ENCODE data around the gene NLRP12. TPM values are rescaled to one million over a fixed set of nuclear protein-coding genes. Genes with fewer than 3 reads are reported as not detected.
"Not testable (repeated sequence)": the region's sequence is repeated elsewhere in the genome, so short reads cannot be mapped to it uniquely, and the experiment has no call there.

Gene NLRP12
- polyA plus RNA-seq, 2 donors: 0.01 to 0.04 TPM

DNA sequence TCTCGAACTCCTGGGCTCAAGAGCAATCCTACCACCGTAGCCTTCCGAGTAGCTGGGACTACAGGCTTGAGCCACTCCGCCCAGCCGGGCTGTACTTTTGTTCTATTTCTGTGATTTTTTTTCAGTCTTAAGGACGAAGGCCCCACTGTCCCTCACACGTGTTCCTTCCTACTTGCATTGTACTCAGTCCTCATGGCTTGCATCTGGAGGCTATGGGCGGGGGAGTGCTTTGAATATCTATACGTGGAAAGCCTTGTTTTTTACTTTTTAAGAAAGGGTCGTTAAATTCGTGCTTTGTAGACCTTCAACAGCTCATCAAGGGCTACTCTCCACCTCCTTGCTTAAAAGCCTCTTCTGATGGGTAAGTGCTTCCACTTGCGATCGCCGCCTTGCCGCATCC, 36.8 kb downstream of the NLRP12 start:
- Histone ChIP-seq H3K27me3 (ENCODE audit: control insufficient read depth in 1 of 2, insufficient read depth in 2 of 2, low read length in 2 of 2) (no peaks in the 10 kb centered on the region), H3K4me1 (ENCODE audit: control insufficient read depth in 2 of 2, insufficient read depth in 2 of 2, low read length in 1 of 2) (no peaks in the 10 kb centered on the region), H3K36me3 (ENCODE audit: control insufficient read depth in 2 of 2, insufficient read depth in 2 of 2, low read length in 1 of 2) (no peaks in the 10 kb centered on the region), H3K4me3 (ENCODE audit: low read depth in 1 of 2, low read length in 2 of 2) (no peak overlapping the region), H3K9me3 (ENCODE audit: control insufficient read depth in 2 of 2, insufficient read depth in 1 of 2, low read depth in 1 of 2, low read length in 1 of 2) (no peaks in the 10 kb centered on the region), H3K27ac (ENCODE audit: low read depth in 2 of 2, low read length in 1 of 2) (no peak overlapping the region)
- WGBS, 2 donors: 83 to 86% methylated on average over 15 of the region's 15 CpGs

DNA sequence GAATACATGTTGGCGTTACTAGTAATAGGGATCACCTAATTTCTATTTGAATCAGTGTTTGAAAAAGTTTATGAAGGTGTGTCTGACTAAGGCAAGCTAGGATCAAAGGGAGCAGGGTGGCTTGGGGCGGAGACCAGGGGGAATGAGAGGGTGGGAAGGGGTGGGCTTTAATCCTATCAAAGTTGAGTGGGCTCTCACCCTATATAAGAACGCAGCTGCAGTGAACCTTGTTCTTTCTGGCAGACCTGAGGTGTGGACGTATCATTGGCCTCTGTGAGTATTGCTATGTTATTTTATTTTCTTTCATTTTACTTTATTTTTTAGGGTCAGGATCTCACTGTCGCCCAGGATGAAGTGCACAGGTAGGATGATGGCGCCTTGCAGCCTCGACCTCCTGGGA, 37.4 kb downstream of the NLRP12 start:
- 87 to 89% methylated on average over 7 of the region's 7 CpGs for WGBS, 2 donors
- H3K4me1 ChIP-seq (ENCODE audit: control insufficient read depth in 2 of 2, insufficient read depth in 2 of 2, low read length in 1 of 2): no peaks in the 10 kb centered on the region

DNA sequence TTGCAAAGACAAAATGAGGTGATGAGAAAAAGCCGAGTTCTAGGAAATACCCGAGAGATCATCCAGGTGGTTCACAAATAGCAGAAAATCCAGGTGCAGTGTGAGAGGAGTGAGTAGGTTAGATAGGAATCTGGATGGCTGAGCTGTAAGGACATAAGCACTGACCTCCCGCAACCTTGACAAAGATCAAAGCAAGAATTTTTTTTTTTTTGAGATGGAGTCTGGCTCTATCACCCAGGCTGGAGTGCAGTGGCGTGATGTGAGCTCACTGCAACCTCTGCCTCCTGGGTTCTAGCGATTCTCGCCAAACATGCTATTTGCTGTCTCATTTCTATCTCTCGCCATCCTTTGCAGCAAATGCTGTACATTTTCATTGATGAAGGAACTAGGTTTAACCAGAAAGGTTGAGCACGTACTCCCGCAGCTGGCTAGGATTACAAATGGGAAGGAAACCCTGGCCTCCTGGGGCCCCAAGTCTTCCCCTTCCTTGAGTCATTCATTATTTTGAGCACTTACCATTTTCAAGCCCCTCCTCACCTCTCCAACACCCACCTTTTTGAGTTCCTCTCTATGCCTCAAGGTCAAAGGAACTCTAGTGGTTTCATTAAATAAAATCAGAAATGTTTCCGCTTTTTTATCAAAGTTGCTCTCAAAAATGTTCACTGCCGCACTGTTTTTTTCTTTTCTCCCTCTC, 38.8 kb downstream of the NLRP12 start:
- Histone ChIP-seq H3K9me3 (ENCODE audit: control insufficient read depth in 2 of 2, insufficient read depth in 1 of 2, low read depth in 1 of 2, low read length in 1 of 2) (no peaks in the 10 kb centered on the region), H3K4me1 (ENCODE audit: control insufficient read depth in 2 of 2, insufficient read depth in 2 of 2, low read length in 1 of 2) (no peaks in the 10 kb centered on the region), H3K4me3 (ENCODE audit: low read depth in 1 of 2, low read length in 2 of 2) (no peak overlapping the region), H3K27me3 (ENCODE audit: control insufficient read depth in 1 of 2, insufficient read depth in 2 of 2, low read length in 2 of 2) (no peaks in the 10 kb centered on the region), H3K36me3 (ENCODE audit: control insufficient read depth in 2 of 2, insufficient read depth in 2 of 2, low read length in 1 of 2) (no peaks in the 10 kb centered on the region), H3K27ac (ENCODE audit: low read depth in 2 of 2, low read length in 1 of 2) (no peak overlapping the region)
- 51 to 58% methylated on average over 11 of the region's 11 CpGs for WGBS, 2 donors

More for the DNA sequence above, 37.4 kb downstream of the NLRP12 start:
- Histone ChIP-seq H3K27ac (ENCODE audit: low read depth in 2 of 2, low read length in 1 of 2) (no peak overlapping the region), H3K36me3 (ENCODE audit: control insufficient read depth in 2 of 2, insufficient read depth in 2 of 2, low read length in 1 of 2) (no peaks in the 10 kb centered on the region), H3K27me3 (ENCODE audit: control insufficient read depth in 1 of 2, insufficient read depth in 2 of 2, low read length in 2 of 2) (no peaks in the 10 kb centered on the region), H3K4me3 (ENCODE audit: low read depth in 1 of 2, low read length in 2 of 2) (no peak overlapping the region), H3K9me3 (ENCODE audit: control insufficient read depth in 2 of 2, insufficient read depth in 1 of 2, low read depth in 1 of 2, low read length in 1 of 2) (no peaks in the 10 kb centered on the region)

DNA sequence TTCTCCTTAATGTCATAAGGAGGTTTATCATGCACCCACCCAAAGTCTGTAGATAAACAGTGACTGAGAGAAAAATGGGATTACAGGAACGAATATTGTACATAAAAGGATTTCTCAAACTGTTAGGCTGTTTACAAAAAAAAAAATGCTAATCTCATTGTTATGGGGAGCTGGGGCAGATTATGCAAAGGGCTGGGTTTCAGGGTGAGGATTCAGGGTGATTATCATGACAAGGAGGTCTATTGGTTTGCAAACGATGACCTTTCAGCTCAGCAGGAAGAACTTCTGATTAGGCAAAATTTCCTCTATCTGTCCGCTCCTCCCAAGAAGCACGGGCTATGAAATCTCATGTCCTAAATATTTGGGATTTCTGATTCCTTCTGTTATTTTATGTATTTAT, 41.4 kb downstream of the NLRP12 start:
- Histone ChIP-seq H3K4me3 (ENCODE audit: low read depth in 1 of 2, low read length in 2 of 2) (no peak overlapping the region), H3K36me3 (ENCODE audit: control insufficient read depth in 2 of 2, insufficient read depth in 2 of 2, low read length in 1 of 2) (no peaks in the 10 kb centered on the region), H3K27me3 (ENCODE audit: control insufficient read depth in 1 of 2, insufficient read depth in 2 of 2, low read length in 2 of 2) (no peaks in the 10 kb centered on the region), H3K4me1 (ENCODE audit: control insufficient read depth in 2 of 2, insufficient read depth in 2 of 2, low read length in 1 of 2) (no peaks in the 10 kb centered on the region), H3K27ac (ENCODE audit: low read depth in 2 of 2, low read length in 1 of 2) (no peak overlapping the region), H3K9me3 (ENCODE audit: control insufficient read depth in 2 of 2, insufficient read depth in 1 of 2, low read depth in 1 of 2, low read length in 1 of 2) (no peaks in the 10 kb centered on the region)
- WGBS, 2 donors: 59 to 67% methylated on average over 4 of the region's 4 CpGs

- H3K4me1 ChIP-seq (ENCODE audit: control insufficient read depth in 2 of 2, insufficient read depth in 2 of 2, low read length in 1 of 2); H3K36me3 ChIP-seq (ENCODE audit: control insufficient read depth in 2 of 2, insufficient read depth in 2 of 2, low read length in 1 of 2); H3K27ac ChIP-seq (ENCODE audit: low read depth in 2 of 2, low read length in 1 of 2); H3K4me3 ChIP-seq (ENCODE audit: low read depth in 1 of 2, low read length in 2 of 2); H3K27me3 ChIP-seq (ENCODE audit: control insufficient read depth in 1 of 2, insufficient read depth in 2 of 2, low read length in 2 of 2); H3K9me3 ChIP-seq (ENCODE audit: control insufficient read depth in 2 of 2, insufficient read depth in 1 of 2, low read depth in 1 of 2, low read length in 1 of 2): not testable (repeated sequence)
- WGBS, 2 donors: 72 to 85% methylated on average over 8 of the region's 8 CpGs
These were observed 42.8 kb downstream of the NLRP12 start for GRCh38 chr19:53781332-53781731.

- Histone ChIP-seq H3K9me3 (ENCODE audit: control insufficient read depth in 2 of 2, insufficient read depth in 1 of 2, low read depth in 1 of 2, low read length in 1 of 2) (no peaks in the 10 kb centered on the region), H3K27ac (ENCODE audit: low read depth in 2 of 2, low read length in 1 of 2) (no peak overlapping the region), H3K36me3 (ENCODE audit: control insufficient read depth in 2 of 2, insufficient read depth in 2 of 2, low read length in 1 of 2) (no peaks in the 10 kb centered on the region), H3K4me3 (ENCODE audit: low read depth in 1 of 2, low read length in 2 of 2) (no peak overlapping the region), H3K27me3 (ENCODE audit: control insufficient read depth in 1 of 2, insufficient read depth in 2 of 2, low read length in 2 of 2) (no peaks in the 10 kb centered on the region), H3K4me1 (ENCODE audit: control insufficient read depth in 2 of 2, insufficient read depth in 2 of 2, low read length in 1 of 2) (no peaks in the 10 kb centered on the region)
- WGBS, 2 donors: 43 to 48% methylated on average over 1 of the region's 1 CpG
These were observed 43.6 kb downstream of the NLRP12 start for GRCh38 chr19:53780506-53780905.

DNA sequence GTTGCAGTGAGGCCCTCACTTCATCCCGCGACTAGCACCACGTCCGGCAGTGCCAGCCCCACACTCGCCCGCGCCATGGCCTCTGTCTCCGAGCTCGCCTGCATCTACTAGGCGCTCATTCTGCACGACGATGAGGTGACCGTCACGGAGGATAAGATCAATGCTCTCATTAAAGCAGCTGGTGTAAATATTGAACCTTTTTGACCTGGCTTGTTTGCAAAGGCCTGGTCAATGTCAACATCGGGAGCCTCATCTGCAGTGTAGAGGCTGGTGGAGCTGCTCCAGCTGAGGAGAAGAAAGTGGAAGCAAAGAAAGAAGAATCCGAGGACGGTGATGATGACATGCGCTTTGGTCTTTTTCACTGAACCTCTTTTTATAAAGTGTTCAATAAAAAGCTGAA, 48.6 kb downstream of the NLRP12 start:
- Histone ChIP-seq H3K4me1 (ENCODE audit: control insufficient read depth in 2 of 2, insufficient read depth in 2 of 2, low read length in 1 of 2) (no peaks in the 10 kb centered on the region), H3K27ac (ENCODE audit: low read depth in 2 of 2, low read length in 1 of 2) (no peak overlapping the region), H3K4me3 (ENCODE audit: low read depth in 1 of 2, low read length in 2 of 2) (no peak overlapping the region), H3K27me3 (ENCODE audit: control insufficient read depth in 1 of 2, insufficient read depth in 2 of 2, low read length in 2 of 2) (no peaks in the 10 kb centered on the region), H3K36me3 (ENCODE audit: control insufficient read depth in 2 of 2, insufficient read depth in 2 of 2, low read length in 1 of 2) (no peaks in the 10 kb centered on the region), H3K9me3 (ENCODE audit: control insufficient read depth in 2 of 2, insufficient read depth in 1 of 2, low read depth in 1 of 2, low read length in 1 of 2) (no peaks in the 10 kb centered on the region)
- 64 to 76% methylated on average over 18 of the region's 18 CpGs for whole genome bisulfite sequencing, 2 donors

DNA sequence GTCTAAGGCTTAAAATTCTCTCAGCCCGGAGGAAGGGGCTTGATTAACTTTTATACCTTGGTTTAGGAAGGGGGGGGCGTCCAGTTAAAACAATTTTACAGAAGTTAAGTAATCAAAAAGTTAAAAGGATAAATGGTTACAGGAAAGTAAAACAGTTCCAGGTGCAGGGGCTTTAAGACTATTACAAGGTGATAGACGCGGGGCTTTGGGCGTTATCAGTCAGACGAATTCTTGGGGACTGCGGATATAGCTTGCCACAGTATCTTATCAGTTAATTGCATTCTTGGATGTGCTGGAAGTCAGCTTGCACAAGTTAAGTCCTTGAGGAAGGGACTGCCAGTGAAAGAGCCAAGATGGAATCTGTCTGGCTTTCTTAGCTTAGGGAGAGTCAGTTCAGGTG, 49.6 kb downstream of the NLRP12 start:
- H3K4me1 ChIP-seq (ENCODE audit: control insufficient read depth in 2 of 2, insufficient read depth in 2 of 2, low read length in 1 of 2); H3K9me3 ChIP-seq (ENCODE audit: control insufficient read depth in 2 of 2, insufficient read depth in 1 of 2, low read depth in 1 of 2, low read length in 1 of 2); H3K4me3 ChIP-seq (ENCODE audit: low read depth in 1 of 2, low read length in 2 of 2); H3K36me3 ChIP-seq (ENCODE audit: control insufficient read depth in 2 of 2, insufficient read depth in 2 of 2, low read length in 1 of 2); H3K27ac ChIP-seq (ENCODE audit: low read depth in 2 of 2, low read length in 1 of 2); H3K27me3 ChIP-seq (ENCODE audit: control insufficient read depth in 1 of 2, insufficient read depth in 2 of 2, low read length in 2 of 2): not testable (repeated sequence)
- WGBS, 2 donors: 44 to 49% methylated on average over 6 to 7 of the region's 7 CpGs

DNA sequence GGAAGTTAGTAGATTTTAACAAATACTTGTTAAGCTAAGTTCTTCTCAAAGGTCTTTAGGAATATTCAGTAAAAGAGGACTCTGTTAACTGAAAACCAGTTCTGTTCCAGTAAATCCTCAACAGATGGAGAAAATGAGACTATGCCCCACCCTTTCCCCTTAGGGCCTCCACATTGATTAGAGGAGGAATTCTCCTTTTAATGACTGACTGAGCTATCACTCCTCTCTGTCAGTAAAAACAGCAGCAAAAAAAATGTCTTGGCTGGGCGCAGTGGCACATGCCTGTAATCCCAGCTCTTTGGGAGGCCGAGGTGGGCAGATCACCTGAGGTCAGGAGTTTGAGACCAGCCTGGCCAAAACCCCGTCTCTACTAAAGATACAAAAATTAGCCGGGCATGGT, 50.1 kb downstream of the NLRP12 start:
- Histone ChIP-seq H3K36me3 (ENCODE audit: control insufficient read depth in 2 of 2, insufficient read depth in 2 of 2, low read length in 1 of 2) (no peaks in the 10 kb centered on the region), H3K27ac (ENCODE audit: low read depth in 2 of 2, low read length in 1 of 2) (no peak overlapping the region), H3K27me3 (ENCODE audit: control insufficient read depth in 1 of 2, insufficient read depth in 2 of 2, low read length in 2 of 2) (no peaks in the 10 kb centered on the region), H3K4me1 (ENCODE audit: control insufficient read depth in 2 of 2, insufficient read depth in 2 of 2, low read length in 1 of 2) (no peaks in the 10 kb centered on the region), H3K9me3 (ENCODE audit: control insufficient read depth in 2 of 2, insufficient read depth in 1 of 2, low read depth in 1 of 2, low read length in 1 of 2) (no peaks in the 10 kb centered on the region), H3K4me3 (ENCODE audit: low read depth in 1 of 2, low read length in 2 of 2) (no peak overlapping the region)
- WGBS, 2 donors: 39 to 50% methylated on average over 4 of the region's 4 CpGs

DNA sequence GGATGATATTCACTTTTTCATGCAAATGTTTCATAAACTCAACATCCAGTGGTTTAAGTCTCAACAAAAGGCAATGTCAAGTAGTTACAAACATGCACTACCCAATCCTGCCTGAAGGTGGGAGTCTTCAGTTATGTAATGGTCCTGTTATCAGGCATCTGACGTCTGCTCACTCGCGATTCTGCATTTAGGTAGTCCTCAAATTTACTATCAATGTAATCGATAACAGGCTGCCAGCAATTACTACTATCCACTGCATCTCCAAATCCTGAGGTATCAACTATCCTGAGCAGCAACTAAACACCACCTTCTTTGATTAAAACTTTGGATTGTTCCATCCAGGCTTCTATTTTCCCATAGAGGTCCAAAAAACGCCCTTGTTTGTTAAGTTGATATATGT, 51.2 kb downstream of the NLRP12 start:
- H3K4me3 ChIP-seq (ENCODE audit: low read depth in 1 of 2, low read length in 2 of 2): no peak overlapping the region
- 8 to 12% methylated on average over 5 of the region's 5 CpGs for WGBS, 2 donors

More for the DNA sequence above, 51.2 kb downstream of the NLRP12 start:
- H3K36me3 ChIP-seq (ENCODE audit: control insufficient read depth in 2 of 2, insufficient read depth in 2 of 2, low read length in 1 of 2): no peaks in the 10 kb centered on the region
- no peak overlapping the region for H3K27ac ChIP-seq (ENCODE audit: low read depth in 2 of 2, low read length in 1 of 2)
- no peaks in the 10 kb centered on the region for H3K9me3 ChIP-seq (ENCODE audit: control insufficient read depth in 2 of 2, insufficient read depth in 1 of 2, low read depth in 1 of 2, low read length in 1 of 2)
- no peaks in the 10 kb centered on the region for H3K27me3 ChIP-seq (ENCODE audit: control insufficient read depth in 1 of 2, insufficient read depth in 2 of 2, low read length in 2 of 2)
- H3K4me1 ChIP-seq (ENCODE audit: control insufficient read depth in 2 of 2, insufficient read depth in 2 of 2, low read length in 1 of 2): no peaks in the 10 kb centered on the region
